Natural killer cell (primary cell): ENCODE results near the gene HIC1. TPM values are rescaled to one million over a fixed set of nuclear protein-coding genes. Genes with fewer than 3 reads are reported as not detected.
A peak's percentile ranks its signal among the peaks of the same experiment; 100 is the strongest.

ENCODE experiments used
- ATAC-seq, 3 donors: fragments of 150-1000 bp in 2 of 3; fragments of 200-7000 bp in 1 of 3; cut with Tn5 transposase; 1 replicate in 1 of 3; 2 replicates in 2 of 3; pipeline ENCODE4 v1.10.0; 2021; ENCODE audit warnings: mild to moderate bottlenecking in 2 of 3, moderate library complexity in 2 of 3
- DNase-seq, 2 donors: peaks; one replicate each; pipeline versions ENCODE4 v3.0.0 to v3.0.0-alpha.2; 2013 to 2021; ENCODE audit warnings: mixed read lengths in 1 of 2
- H3K27ac ChIP-seq: one replicate; pipeline ENCODE4 v1.5.1; 2013; ENCODE audit warnings: mild to moderate bottlenecking, low read length
- H3K27me3 ChIP-seq: one replicate; pipeline ENCODE4 v1.6.1; 2013; ENCODE audit warnings: low read length; ENCODE audit not compliant: control insufficient read depth, insufficient read depth
- H3K36me3 ChIP-seq: one replicate; pipeline ENCODE4 v1.6.1; 2013; ENCODE audit warnings: low read length; ENCODE audit not compliant: control insufficient read depth, insufficient read depth
- H3K4me1 ChIP-seq: one replicate; pipeline ENCODE4 v1.6.1; 2013; ENCODE audit warnings: low read length; ENCODE audit not compliant: control insufficient read depth, insufficient read depth
- H3K4me3 ChIP-seq: one replicate; pipeline ENCODE4 v1.5.1; 2013; ENCODE audit warnings: low read length
- H3K9me3 ChIP-seq: one replicate; pipeline ENCODE4 v1.6.1; 2013; ENCODE audit warnings: low read length; ENCODE audit not compliant: control insufficient read depth, insufficient read depth
- H3K27ac Mint-ChIP-seq, 2 donors: one replicate each; pipeline ENCODE4 v1.8.0; 2022; ENCODE audit warnings: mild to moderate bottlenecking in 2 of 2, mixed read lengths in 2 of 2, moderate library complexity in 1 of 2
- H3K27me3 Mint-ChIP-seq, 2 donors: one replicate each; pipeline ENCODE4 v1.8.0; 2022; ENCODE audit warnings: low read depth in 2 of 2, mixed read lengths in 2 of 2
- H3K36me3 Mint-ChIP-seq: one replicate; pipeline ENCODE4 v1.8.0; 2022; ENCODE audit warnings: mixed read lengths
- H3K4me1 Mint-ChIP-seq, 2 donors: one replicate each; pipeline ENCODE4 v1.8.0; 2022; ENCODE audit warnings: mixed read lengths in 2 of 2
- H3K4me3 Mint-ChIP-seq: one replicate; pipeline ENCODE4 v1.8.0; 2022; ENCODE audit warnings: mild to moderate bottlenecking, moderate library complexity, mixed read lengths
- H3K9me3 Mint-ChIP-seq, 2 donors: one replicate each; pipeline ENCODE4 v1.8.0; 2022; ENCODE audit warnings: mixed read lengths in 2 of 2
- WGBS: methylation state at CpG from one replicate; pipeline ENCODE4 v1.1.7; 2013; ENCODE audit warnings: missing lambda C conversion rate; ENCODE audit not compliant: insufficient coverage; 5-methylcytosine and 5-hydroxymethylcytosine counted together
- intact Hi-C: fragments of 100-400 bp; cut with micrococcal nuclease; formaldehyde crosslinking; loops from one replicate; pipeline ENCODE4 v1.14.2; 2022
- total RNA-seq, 4 donors: library from RNA; stranded (reverse); fragments of 120-200 nt in 1 of 4; gene quantifications; one replicate each; pipeline versions ENCODE4 v1.2.3 to v1.2.4, GENCODE V29; 2013 to 2022
- TF ChIP-seq, protein P1 (sequence below): fragments of 200-600 bp; IDR thresholded peaks from one replicate; pipeline ENCODE4 v1.8.0; 2022; ENCODE audit warnings: antibody characterized with exemption

Gene HIC1
- total RNA-seq, 3 donors from 2014 or later (not counting 1 experiment from before 2014, with no cell fraction given), result 19.2 to 26.4 (median 20.7) TPM

GRCh38 chr17:2076087-2076984 lies 21.4 kb downstream of the HIC1 start:
- Histone ChIP-seq H3K27me3 (no peaks in the 10 kb centered on the region), H3K36me3 (peaks cover 17% of the 10 kb centered on the region), H3K4me3 (no peak overlapping the region), H3K27ac (peak overlapping the region; percentile 41), H3K9me3 (no peaks in the 10 kb centered on the region), H3K4me1 (peaks cover 29% of the 10 kb centered on the region)
- TF ChIP-seq, protein P1, sequence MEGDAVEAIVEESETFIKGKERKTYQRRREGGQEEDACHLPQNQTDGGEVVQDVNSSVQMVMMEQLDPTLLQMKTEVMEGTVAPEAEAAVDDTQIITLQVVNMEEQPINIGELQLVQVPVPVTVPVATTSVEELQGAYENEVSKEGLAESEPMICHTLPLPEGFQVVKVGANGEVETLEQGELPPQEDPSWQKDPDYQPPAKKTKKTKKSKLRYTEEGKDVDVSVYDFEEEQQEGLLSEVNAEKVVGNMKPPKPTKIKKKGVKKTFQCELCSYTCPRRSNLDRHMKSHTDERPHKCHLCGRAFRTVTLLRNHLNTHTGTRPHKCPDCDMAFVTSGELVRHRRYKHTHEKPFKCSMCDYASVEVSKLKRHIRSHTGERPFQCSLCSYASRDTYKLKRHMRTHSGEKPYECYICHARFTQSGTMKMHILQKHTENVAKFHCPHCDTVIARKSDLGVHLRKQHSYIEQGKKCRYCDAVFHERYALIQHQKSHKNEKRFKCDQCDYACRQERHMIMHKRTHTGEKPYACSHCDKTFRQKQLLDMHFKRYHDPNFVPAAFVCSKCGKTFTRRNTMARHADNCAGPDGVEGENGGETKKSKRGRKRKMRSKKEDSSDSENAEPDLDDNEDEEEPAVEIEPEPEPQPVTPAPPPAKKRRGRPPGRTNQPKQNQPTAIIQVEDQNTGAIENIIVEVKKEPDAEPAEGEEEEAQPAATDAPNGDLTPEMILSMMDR, result no peak
- ATAC-seq (peak in 1 of 3 donors; percentile 21), DNase-seq (no peak)
- peak overlapping the region; percentile 26 to 81 for H3K27ac Mint-ChIP-seq
- H3K27me3 Mint-ChIP-seq, result no peaks in the 10 kb centered on the region
- no peaks in the 10 kb centered on the region for H3K36me3 Mint-ChIP-seq
- H3K9me3 Mint-ChIP-seq, result no peaks in the 10 kb centered on the region
- 70% methylated on average over 17 of the region's 17 CpGs for WGBS
- H3K4me1 Mint-ChIP-seq, result peaks cover 14 to 24% of the 10 kb centered on the region in 2 donors
- peak overlapping the region; percentile 49 for H3K4me3 Mint-ChIP-seq
- intact Hi-C loops, result no loop called here

DNA sequence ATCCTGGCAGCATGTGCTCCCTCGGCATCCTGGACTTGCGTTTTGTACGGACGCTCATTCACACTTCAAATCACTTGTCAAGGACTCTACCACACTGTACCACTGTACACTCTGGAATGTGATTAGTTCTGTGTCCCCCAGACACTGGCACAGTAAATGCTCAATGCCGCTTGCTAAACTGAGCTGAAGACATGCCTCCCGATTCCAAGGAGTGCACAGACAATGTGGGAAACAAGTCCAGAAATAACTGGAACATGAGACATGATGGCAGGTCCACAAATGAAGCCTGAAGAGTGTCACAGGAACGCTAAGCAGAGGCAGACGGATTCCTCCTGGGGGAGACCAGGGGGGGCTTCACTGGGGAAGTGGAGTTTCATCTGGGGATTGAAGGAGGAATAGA lies 22.1 kb downstream of the HIC1 start:
- H3K27ac ChIP-seq, result no peak overlapping the region
- no peak for DNase-seq
- Mint-ChIP-seq H3K27me3 (no peaks in the 10 kb centered on the region), H3K36me3 (no peaks in the 10 kb centered on the region), H3K27ac (no peak overlapping the region), H3K9me3 (no peaks in the 10 kb centered on the region), H3K4me3 (no peak overlapping the region), H3K4me1 (peaks cover 21 to 31% of the 10 kb centered on the region in 2 donors)
- H3K27me3 ChIP-seq, result no peaks in the 10 kb centered on the region
- ATAC-seq, result no peak
- no peaks in the 10 kb centered on the region for H3K9me3 ChIP-seq
- TF ChIP-seq, protein P1, result no peak
- intact Hi-C loops, result no loop called here
- H3K4me3 ChIP-seq, result no peak overlapping the region
- peaks cover 35% of the 10 kb centered on the region for H3K4me1 ChIP-seq
- H3K36me3 ChIP-seq, result peaks cover 23% of the 10 kb centered on the region
- WGBS, result 97% methylated on average over 8 of the region's 8 CpGs

DNA sequence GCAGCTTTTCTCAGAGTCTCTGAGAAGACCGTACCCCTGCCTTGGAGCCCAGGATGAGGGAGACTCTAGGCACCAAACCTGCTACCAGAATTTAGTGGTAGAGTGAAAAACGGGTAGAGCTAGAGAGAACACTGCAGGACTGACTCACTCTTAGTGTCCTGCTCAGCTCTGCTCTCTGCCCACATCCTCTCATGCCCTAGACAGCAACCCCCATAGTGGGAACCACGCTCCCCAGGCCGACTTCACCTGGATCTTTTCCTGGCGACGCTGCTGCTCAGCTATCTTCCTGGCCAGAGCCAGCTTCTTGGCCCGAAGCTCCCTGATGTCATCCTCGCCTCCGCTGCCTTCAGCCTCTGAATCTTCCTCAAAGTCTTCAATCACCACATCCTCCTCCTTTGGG lies 26.7 kb downstream of the HIC1 start:
- TF ChIP-seq, protein P1, result no peak
- Mint-ChIP-seq H3K27ac (peak overlapping the region; percentile 72 to 88), H3K4me3 (peak overlapping the region; percentile 10), H3K27me3 (no peaks in the 10 kb centered on the region), H3K9me3 (no peaks in the 10 kb centered on the region), H3K36me3 (no peaks in the 10 kb centered on the region), H3K4me1 (peaks cover 38 to 51% of the 10 kb centered on the region in 2 donors)
- Histone ChIP-seq H3K9me3 (no peaks in the 10 kb centered on the region), H3K4me1 (peaks cover 41% of the 10 kb centered on the region), H3K36me3 (peaks cover 33% of the 10 kb centered on the region), H3K4me3 (no peak overlapping the region), H3K27ac (no peak overlapping the region), H3K27me3 (no peaks in the 10 kb centered on the region)
- 57% methylated on average over 9 of the region's 9 CpGs for WGBS
- intact Hi-C loops, result no loop called here
- DNase-seq (no peak), ATAC-seq (peak; percentile 47 to 66 (median 56))
